HuH-7.5 (cell line): Measurements from ENCODE around the gene LCP2.
"Not testable (repeated sequence)": the region's sequence is repeated elsewhere in the genome, so short reads cannot be mapped to it uniquely, and the experiment has no call there.

ENCODE experiments used
- DNase-seq: peaks from one replicate; pipeline ENCODE4 v3.0.0; 2011; ENCODE audit warnings: low spot score

Gene LCP2

GRCh38 chr5:170248172-170248930, 49.2 kb downstream of the LCP2 start:
- DNase-seq = no peak

GRCh38 chr5:170247363-170247762, 50.2 kb downstream of the LCP2 start:
- DNase-seq = no peak

- DNase-seq = no peak
These were observed 51.3 kb downstream of the LCP2 start for GRCh38 chr5:170246126-170246870.

GRCh38 chr5:170245436-170245835, 52.1 kb downstream of the LCP2 start:
- not testable (repeated sequence) for DNase-seq

GRCh38 chr5:170238456-170239196, 59.0 kb downstream of the LCP2 start:
- DNase-seq = no peak

- no peak for DNase-seq
These were observed 61.4 kb downstream of the LCP2 start for GRCh38 chr5:170235876-170236864.

- no peak for DNase-seq
These were observed 64.2 kb downstream of the LCP2 start for GRCh38 chr5:170233358-170233892.

GRCh38 chr5:170232786-170233185, 64.8 kb downstream of the LCP2 start, which contains the start of gene C5orf58:
TSS of gene C5orf58 (plus strand) at chr5:170232985. CDS start at chr5:170234977, 1,992 bp downstream.
- no peak for DNase-seq

- no peak for DNase-seq
These were observed 68.7 kb downstream of the LCP2 start for GRCh38 chr5:170228762-170229435.

- no peak for DNase-seq
These were observed 70.9 kb downstream of the LCP2 start for GRCh38 chr5:170226661-170227060.

GRCh38 chr5:170226129-170226615, 71.4 kb downstream of the LCP2 start:
- no peak for DNase-seq

GRCh38 chr5:170225326-170226128, 72.0 kb downstream of the LCP2 start:
- DNase-seq = peak; percentile 42

GRCh38 chr5:170223906-170224305, 73.7 kb downstream of the LCP2 start:
- no peak for DNase-seq

- DNase-seq = no peak
These were observed 74.2 kb downstream of the LCP2 start for GRCh38 chr5:170223360-170223759.

- no peak for DNase-seq
These were observed 76.2 kb downstream of the LCP2 start for GRCh38 chr5:170221327-170221741.

GRCh38 chr5:170220191-170220590, 77.4 kb downstream of the LCP2 start:
- DNase-seq = no peak

GRCh38 chr5:170219615-170220014, 78.0 kb downstream of the LCP2 start:
- DNase-seq = no peak

- DNase-seq = no peak
These were observed 78.9 kb downstream of the LCP2 start for GRCh38 chr5:170218726-170219125.

- no peak for DNase-seq
These were observed 79.7 kb downstream of the LCP2 start for GRCh38 chr5:170217831-170218230.
